Progenitor cell of endocrine pancreas (in vitro differentiated cells): ENCODE data around the gene FZD7. TPM values are rescaled to one million over a fixed set of nuclear protein-coding genes. Genes with fewer than 3 reads are reported as not detected.

Experiments used
- DNase-seq: peaks from one replicate; pipeline ENCODE4 v3.0.0; 2021; ENCODE audit warnings: low spot score; ENCODE audit not compliant: unreplicated experiment
- H3K27ac Mint-ChIP-seq: 2 replicates; pipeline ENCODE4 v1.8.0; 2021; ENCODE audit warnings: mild to moderate bottlenecking, moderate library complexity, mixed read lengths
- H3K27me3 Mint-ChIP-seq: 2 replicates; pipeline ENCODE4 v1.8.0; 2021; ENCODE audit warnings: mixed read lengths
- H3K36me3 Mint-ChIP-seq: 2 replicates; pipeline ENCODE4 v1.8.0; 2022; ENCODE audit warnings: mixed read lengths; ENCODE audit not compliant: insufficient read depth
- H3K4me1 Mint-ChIP-seq: 2 replicates; pipeline ENCODE4 v1.8.0; 2021; ENCODE audit warnings: low read depth, mixed read lengths
- H3K4me3 Mint-ChIP-seq: 2 replicates; pipeline ENCODE4 v1.8.0; 2021; ENCODE audit warnings: low read depth, mild to moderate bottlenecking, moderate library complexity, mixed read lengths
- H3K9me3 Mint-ChIP-seq: 2 replicates; pipeline ENCODE4 v1.8.0; 2021; ENCODE audit warnings: low read depth, mixed read lengths
- total RNA-seq: library from RNA; stranded (reverse); gene quantifications from 2 replicates; pipeline ENCODE4 v1.2.1, GENCODE V29; 2021
- TF ChIP-seq, protein P1 (sequence below): fragments of 200-600 bp; sonication (generic); IDR thresholded peaks from one replicate; pipeline ENCODE4 v1.5.0; 2021; ENCODE audit warnings: antibody characterized with exemption, mild to moderate bottlenecking; ENCODE audit not compliant: unreplicated experiment

The FZD7 gene
- total RNA-seq, 1 donor from 2014 or later, result 74.2 TPM

DNA sequence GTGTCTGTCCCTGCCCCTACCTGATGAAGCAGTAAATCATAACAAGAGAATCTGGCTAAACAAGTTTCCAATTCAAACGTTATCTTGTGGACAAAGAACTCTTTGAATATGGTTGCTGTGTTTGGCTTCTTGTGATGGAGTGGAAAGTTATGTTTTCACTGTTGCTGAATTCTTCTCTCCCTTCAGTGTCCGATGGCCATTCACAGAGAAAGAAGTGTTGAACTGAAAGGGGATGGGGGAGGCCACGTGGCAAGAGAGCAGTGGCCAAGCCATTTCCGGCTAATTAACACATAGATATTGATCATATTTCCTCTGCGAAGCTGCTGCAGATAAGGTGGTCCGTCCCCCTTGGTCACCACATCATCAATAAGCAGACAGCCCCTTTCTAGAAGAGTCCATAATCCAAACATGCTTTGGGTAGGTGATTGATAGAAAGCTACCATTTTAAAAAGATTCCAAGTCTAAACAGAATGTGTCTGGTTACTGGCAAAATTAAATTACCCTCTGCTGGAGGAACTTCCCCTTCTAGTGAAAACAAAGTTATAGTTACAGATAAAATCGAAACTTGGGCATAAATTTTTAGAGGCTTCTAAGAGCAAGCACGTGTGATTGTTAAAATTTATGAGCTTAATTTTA is 36.9 kb upstream of the FZD7 start:
- H3K27me3 Mint-ChIP-seq, result no peaks in the 10 kb centered on the region
- H3K36me3 Mint-ChIP-seq, result no peaks in the 10 kb centered on the region
- DNase-seq, result no peak
- TF ChIP-seq, protein P1, sequence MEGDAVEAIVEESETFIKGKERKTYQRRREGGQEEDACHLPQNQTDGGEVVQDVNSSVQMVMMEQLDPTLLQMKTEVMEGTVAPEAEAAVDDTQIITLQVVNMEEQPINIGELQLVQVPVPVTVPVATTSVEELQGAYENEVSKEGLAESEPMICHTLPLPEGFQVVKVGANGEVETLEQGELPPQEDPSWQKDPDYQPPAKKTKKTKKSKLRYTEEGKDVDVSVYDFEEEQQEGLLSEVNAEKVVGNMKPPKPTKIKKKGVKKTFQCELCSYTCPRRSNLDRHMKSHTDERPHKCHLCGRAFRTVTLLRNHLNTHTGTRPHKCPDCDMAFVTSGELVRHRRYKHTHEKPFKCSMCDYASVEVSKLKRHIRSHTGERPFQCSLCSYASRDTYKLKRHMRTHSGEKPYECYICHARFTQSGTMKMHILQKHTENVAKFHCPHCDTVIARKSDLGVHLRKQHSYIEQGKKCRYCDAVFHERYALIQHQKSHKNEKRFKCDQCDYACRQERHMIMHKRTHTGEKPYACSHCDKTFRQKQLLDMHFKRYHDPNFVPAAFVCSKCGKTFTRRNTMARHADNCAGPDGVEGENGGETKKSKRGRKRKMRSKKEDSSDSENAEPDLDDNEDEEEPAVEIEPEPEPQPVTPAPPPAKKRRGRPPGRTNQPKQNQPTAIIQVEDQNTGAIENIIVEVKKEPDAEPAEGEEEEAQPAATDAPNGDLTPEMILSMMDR, result no peak
- H3K27ac Mint-ChIP-seq, result peak overlapping the region; percentile 98
- peak overlapping the region; percentile 27 for H3K4me3 Mint-ChIP-seq
- peaks cover 38% of the 10 kb centered on the region for H3K4me1 Mint-ChIP-seq
- no peaks in the 10 kb centered on the region for H3K9me3 Mint-ChIP-seq

DNA sequence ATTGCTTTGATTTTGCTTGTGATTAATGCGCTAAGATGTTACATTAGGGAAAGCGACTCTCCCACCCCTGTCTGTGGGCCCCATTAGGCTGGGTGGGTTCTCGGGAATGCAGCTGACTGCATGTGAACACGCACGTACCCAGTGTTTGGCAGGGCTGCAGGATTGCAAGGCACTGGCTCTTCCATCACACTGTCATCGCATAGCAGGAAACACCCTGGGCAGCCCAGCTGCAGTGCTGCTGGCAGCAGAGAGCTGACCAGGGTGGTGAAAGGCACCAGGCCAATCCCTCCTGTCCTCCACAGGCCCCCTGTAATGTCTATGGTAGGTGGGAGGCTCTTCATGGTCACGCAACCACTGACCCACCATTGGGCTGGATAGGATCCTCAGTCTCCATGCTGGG is 34.4 kb upstream of the FZD7 start:
- peaks cover 33% of the 10 kb centered on the region for H3K4me1 Mint-ChIP-seq
- H3K27ac Mint-ChIP-seq, result no peak overlapping the region
- no peaks in the 10 kb centered on the region for H3K36me3 Mint-ChIP-seq
- TF ChIP-seq, protein P1, result no peak
- H3K4me3 Mint-ChIP-seq, result no peak overlapping the region
- H3K9me3 Mint-ChIP-seq, result no peaks in the 10 kb centered on the region
- no peak for DNase-seq
- H3K27me3 Mint-ChIP-seq, result no peaks in the 10 kb centered on the region

DNA sequence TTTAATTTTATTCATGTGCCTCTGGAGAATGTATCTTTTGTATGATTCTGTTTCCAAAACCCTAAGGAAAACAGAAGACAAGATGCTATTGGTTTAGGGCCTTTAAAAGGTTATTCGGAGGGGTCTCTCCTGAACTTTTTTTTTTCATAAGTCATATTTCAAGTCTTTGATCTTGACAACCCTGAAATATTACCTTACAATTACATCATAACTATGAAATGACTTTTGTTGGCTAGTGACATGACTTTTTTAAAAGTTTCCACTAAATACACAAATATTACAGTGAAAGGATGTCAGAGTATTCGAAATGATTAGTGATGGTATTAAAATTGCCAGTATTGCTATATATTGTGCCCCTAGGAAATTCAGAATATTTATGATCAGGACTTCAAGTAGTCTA is 31.8 kb upstream of the FZD7 start:
- Mint-ChIP-seq H3K27me3 (no peaks in the 10 kb centered on the region), H3K36me3 (no peaks in the 10 kb centered on the region), H3K9me3 (no peaks in the 10 kb centered on the region), H3K4me1 (peaks cover 21% of the 10 kb centered on the region), H3K27ac (no peak overlapping the region), H3K4me3 (no peak overlapping the region)
- TF ChIP-seq, protein P1, result no peak
- no peak for DNase-seq

DNA sequence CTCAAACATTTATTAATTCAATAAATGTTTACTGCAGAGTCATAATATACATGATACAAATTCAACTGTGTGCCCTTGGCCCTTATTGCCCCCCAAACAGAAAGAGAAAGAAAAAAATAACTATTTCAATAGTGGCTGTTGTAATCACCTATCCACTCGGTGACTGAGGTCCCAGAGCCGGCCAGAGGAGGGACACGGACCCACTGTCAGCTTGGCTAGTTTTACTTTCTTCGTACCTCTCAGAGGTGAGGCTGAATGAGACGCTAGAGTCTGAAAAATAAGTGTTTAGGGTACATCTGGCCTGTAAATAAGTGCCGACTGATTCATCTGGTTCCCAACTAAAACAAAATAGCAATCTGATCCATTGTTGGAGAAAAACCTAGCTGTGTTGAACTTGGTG is 31.3 kb upstream of the FZD7 start:
- H3K4me3 Mint-ChIP-seq, result no peak overlapping the region
- no peaks in the 10 kb centered on the region for H3K9me3 Mint-ChIP-seq
- no peak for DNase-seq
- H3K4me1 Mint-ChIP-seq, result peaks cover 15% of the 10 kb centered on the region
- H3K27ac Mint-ChIP-seq, result no peak overlapping the region
- TF ChIP-seq, protein P1, result peak; percentile 29
- H3K36me3 Mint-ChIP-seq, result no peaks in the 10 kb centered on the region
- H3K27me3 Mint-ChIP-seq, result no peaks in the 10 kb centered on the region

DNA sequence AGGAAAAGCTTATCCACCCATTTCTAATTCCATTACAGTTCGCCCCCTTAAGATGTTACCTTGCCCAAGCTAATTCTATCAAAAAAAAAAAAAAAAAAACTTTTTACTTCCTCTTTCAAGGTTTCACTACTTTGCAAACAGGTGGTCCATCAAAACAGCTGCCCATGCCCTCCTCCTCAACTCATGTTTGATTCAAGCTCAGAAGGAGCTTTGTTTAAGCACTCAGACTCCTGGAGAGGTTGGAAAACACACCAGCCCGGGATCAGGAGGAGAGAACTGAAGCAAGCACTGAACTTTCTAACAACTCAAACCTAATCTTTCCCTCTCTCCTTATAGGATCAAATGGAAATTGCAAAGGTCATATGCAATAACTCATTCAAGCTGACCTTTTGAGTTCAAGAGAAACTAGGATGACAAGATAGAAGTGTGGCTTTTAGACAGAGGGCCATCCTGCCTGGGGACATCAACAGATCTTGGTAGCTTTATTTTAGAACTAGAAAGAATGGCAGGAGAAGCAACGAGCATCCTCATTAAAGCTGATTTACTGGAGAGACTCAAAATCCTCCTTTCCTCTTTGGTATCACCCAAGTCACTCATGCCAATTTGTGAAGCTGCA is 28.3 kb upstream of the FZD7 start:
- no peak overlapping the region for H3K27ac Mint-ChIP-seq
- H3K4me3 Mint-ChIP-seq, result no peak overlapping the region
- no peaks in the 10 kb centered on the region for H3K27me3 Mint-ChIP-seq
- H3K36me3 Mint-ChIP-seq, result no peaks in the 10 kb centered on the region
- DNase-seq, result no peak
- TF ChIP-seq, protein P1, result no peak
- peaks cover 10% of the 10 kb centered on the region for H3K4me1 Mint-ChIP-seq
- H3K9me3 Mint-ChIP-seq, result no peaks in the 10 kb centered on the region
